Activated CD8-positive, alpha-beta memory T cell treated with anti-CD3 and anti-CD28 coated beads, Interleukin-2, amount 50 U/mL, for 4 hours (primary cell): ENCODE data around the gene LRRC8C.

Experiments used
- DNase-seq: peaks from one replicate; pipeline ENCODE4 v3.0.0-alpha.2; 2020

LRRC8C gene

DNA sequence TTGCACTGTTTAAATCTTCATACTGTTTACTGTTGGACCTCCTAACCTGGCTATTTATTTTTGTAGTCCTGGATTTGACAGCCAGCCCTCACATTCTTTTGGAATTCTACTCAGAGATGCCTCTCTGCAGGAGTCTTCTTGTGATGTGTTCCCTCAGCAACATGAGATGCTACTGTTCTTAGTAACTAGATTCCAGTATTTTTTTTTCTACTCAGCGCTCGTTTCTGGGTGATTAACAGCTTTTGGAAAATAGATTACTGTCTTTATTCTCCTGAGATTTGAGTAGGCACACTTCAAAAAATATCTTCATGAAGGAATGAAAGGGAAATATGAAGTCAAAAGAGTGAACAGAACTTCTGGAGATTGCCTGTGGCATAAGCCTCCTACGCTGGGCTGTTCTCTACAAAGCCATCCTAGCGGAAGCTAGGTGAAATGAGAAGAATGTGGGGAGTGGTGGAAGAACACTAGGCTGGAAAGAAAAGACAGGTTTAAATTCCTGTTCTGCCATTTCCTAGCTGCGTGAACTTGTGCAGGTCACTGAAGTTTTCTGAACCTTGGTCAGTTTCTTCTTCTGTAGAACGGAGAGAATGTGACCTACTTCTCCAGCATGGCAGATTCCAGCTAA, 75.9 kb downstream of the LRRC8C start:
- no peak for DNase-seq

DNA sequence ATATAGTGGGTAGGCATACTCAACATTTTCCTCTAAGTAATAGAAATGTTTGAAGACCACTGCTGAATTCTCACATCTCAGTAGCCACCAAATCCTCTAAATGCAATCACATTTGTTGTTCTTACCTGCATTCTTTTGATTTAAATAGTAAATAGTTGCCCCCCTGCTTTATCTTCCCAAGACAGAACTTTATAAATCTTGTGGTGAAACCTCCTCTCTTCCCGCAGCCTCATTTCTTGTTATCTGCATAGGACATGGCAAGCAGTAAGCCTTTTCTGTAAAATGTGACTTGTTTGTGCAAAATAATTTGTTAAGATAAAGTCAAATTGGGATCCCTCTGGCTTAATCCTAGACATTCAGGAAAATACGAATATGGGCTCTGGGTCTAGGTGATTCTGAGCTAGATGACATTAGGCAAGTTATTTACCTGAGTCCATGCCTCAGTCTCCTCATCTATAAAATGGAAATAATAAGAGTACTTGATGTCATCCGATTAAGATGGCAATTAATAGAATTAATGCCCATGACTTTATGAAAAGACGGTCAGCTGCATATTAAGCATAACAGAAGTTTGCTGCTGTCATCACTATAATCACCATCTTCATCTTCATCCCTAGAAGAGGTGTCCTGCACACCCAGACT, 77.7 kb downstream of the LRRC8C start:
- DNase-seq, result no peak

DNA sequence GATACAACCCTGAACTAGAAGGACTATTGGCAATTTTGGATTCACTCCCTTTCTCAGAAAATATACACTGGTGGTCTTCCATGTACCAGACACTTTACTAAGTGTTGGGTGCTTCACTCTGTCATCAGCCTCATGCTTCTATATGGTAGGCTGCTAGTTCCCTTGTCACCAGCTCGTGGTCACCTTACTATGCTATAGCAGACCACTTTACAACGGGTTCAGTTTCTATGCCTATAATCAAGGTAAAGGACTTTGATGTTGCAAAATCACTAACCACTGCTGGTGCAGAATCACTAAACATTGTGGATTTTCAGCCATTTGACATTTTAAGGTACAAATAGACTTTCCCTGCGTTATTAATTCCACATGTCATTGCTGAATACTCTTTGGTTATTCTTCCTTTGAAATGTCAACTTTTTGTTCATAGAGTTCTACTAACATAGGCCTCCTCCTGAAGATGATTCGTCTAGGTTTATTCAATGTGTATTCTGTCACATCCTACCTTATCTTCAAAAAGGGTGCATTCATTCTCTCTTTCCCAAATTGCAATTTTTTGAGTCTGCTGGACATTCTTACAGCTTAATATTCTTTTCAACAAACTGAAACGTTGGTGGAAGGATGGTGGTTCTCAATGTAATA, 78.3 kb downstream of the LRRC8C start:
- no peak for DNase-seq

DNA sequence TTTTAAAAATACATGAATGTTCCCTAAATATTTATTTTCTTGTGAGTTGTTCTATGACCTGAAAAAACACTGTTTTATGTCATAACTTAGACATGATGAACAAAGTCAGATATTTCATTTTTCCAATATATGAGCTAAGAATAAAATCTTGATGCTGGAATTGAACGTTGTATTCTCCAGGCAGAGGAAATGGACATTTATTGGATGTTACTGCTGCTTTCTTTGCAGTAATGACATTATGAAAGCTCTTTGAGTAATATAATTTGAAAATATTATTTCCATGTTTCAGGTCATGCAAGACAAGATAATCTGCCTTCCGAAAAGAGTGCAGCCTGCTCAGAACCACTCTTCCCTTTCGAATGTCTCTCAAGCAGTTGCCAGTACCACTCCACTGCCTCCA, 79.5 kb downstream of the LRRC8C start:
- no peak for DNase-seq

DNA sequence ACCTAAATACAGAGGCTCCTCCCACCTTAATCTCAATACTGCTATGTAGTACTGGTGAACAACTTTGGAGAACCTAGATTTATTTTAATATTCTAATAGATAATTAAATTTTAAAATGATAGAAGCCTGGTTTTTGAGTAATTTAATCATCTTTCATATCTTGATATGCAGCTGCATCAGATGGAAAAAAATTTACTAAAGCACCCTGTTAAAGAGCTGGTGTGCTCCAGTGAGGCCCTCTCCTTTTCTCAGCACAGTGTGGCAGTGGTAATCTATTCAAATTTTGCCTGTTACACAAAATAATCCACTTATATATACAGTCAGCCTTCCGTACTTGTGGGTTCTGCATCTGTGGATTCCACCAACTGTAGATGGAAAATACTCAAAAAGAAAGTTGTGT, 82.8 kb downstream of the LRRC8C start:
- DNase-seq, result no peak

DNA sequence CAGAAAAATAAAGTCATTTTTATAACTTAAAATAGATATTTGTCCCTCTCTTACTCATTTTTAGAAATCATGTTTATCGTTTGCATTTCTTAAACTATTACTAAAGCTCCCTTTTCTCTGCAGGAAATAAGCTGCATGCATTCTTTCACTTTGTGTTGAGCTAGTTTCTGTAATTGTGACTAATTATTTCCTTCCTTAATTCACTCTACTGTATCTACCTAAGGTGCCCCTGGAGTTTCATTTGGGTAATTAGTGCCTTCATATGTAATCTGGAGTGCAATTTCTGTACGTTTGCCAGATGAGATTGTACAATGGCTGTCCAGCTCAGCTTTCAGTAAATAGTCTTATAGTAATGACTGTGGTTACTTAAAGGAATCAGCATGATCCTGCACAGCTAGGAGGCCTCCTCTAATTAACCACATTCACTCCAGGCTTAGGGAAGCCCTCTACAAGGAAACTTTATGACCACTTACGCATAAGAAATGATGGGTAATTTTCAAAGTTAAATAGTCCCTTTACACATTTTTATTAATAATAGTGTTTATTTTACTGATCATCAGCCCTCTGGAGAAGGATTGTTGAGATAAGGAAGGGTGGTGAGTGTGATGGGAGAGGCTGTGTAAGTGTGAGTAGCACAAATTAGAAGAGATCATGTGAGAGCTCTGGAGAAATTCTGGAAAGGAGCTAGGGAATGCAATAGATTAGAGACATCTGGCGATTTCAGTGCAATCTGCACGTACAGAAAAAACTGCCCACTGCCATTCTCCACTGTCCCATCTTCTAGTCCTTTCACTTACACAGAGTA, 86.8 kb downstream of the LRRC8C start:
- DNase-seq, result no peak

DNA sequence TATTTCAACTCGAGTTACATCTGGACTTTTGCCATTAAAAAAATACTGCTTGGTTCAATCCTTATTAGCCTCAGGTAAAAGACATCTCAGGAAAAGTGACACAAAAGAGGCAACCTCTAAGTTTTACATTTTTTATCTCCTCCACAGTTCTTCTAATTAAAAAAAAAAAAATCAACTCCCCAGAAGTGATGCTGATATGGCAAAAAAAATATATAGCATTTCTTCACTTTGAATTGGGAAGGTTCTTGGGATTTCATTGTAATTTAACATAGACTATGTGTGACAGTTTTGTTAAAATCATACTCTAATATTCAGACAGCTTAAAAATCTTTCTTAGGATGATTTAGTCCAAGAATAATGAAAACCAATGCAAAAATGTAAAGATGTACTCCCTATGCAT, 87.9 kb downstream of the LRRC8C start:
- DNase-seq, result no peak

DNA sequence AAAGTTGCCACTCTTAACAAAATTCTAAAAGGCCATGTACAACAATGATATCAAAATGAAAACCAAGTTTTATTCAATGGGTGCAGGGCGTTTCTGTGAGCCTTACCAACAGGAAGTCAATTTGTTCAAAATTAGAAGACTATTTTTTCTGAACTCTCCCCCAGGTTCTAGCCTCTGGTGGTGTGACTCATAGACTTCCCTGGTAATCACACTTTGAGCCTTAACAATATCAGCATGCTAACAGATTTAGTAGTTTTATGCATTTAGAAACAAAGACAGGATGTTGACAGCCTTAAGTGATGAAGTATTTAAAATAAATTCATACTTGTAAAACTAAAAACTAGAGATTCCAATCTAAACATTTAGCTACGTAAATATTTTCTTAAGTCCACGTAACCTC, 88.4 kb downstream of the LRRC8C start:
- no peak for DNase-seq

DNA sequence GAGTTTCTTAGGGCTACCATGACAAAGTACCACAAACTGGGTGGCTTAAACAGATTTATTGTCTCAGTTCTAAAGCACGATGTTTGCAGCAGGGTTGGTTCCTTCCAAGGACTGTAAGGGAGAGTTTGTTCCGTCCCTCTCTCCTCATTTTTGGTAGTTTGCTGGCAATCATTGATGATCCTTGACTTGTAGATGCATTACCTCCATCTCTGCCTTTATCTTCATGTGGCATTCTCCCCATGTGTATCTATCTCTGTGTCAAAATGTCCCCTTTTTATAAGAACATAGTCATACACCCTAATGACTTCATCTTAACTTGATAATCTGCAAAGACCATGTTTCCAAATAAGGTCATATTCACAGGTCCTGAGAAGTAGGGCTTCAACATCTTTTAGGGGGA, 90.2 kb downstream of the LRRC8C start:
- DNase-seq, result no peak

DNA sequence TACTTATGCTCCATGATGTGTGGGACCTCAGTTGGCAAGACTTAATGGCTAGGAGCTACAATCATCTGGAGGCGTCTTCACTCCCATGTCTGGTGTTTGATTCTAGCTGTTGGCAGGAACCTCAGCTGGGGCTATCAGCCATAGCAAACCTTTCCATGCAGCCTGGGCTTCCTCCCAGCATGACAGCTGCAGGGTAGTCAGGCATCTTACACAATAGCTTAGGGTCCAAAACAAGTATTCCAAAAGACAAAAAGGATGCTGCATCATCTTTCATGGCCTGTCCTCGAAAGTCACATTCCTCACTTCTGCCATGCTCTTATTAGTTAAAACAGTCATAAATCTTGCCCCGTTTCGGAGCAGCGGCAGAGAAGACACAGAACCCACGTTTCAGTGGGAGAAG, 90.9 kb downstream of the LRRC8C start:
- DNase-seq, result no peak

DNA sequence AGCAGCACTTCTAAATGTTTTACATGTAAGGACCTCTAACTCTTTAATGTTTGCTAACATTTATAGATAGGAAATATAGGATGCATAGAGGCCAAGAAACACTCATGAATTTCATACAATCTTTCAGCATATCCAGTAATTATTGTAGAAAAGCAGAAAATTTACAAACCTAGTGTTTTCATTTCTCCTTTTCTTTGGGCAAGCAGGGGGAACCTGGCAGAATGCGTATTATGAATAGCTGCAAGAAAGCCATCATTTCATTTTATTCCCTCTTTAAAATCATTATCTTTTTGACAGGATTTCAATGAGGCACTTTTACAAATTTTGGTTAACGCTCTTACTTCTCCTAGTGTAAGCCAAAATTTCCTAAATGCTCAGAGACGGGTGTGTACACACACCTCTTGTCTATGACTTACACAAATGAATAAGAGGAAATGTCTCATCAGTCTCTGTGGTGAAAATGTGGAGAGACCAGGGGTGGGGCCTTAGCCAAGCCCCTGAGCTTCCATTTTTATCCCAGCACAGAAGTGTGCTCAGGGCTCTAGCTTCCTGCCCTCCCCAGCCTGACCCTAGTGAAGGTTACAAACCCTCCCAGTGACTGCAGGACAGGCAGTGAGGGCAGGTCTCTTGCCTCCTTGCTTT, 91.6 kb downstream of the LRRC8C start:
- peak; percentile 51 for DNase-seq

DNA sequence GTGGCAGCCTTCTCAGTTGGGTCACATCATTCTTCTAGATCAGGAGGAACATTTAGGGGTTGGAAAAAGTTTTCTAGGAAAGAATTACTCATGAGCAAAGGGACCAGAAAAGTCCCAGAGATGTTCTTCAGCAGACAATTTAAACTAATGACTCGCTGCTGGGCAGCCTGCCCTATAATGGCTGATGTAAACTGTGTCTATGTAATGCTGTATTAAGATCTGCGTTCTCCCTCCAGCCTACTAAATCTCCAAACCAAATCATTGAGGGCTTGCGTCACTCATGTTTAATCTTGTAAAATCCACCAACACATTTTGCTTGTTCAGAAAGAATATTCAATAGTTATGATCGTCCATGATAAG, 92.1 kb downstream of the LRRC8C start:
- peak; percentile 39 for DNase-seq

DNA sequence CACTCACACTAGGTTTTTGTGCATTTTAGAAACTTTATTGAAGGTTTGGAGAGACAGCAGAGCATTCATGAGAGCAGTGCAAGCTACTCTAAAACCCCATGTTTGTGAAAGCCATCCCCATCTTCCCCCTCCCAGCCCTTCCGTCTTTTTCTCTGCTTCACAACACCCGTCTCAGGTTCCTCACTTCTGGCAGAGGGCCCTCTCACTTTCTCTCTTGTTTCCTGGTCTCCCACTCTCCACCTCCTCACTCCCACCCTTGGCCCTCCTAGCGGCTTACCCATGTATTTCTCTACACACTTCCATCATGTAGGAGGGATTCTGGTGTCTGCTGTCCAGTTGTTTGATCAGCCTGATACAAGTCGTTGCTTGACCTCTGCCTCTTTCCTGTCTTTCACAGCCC, 92.7 kb downstream of the LRRC8C start:
- no peak for DNase-seq

DNA sequence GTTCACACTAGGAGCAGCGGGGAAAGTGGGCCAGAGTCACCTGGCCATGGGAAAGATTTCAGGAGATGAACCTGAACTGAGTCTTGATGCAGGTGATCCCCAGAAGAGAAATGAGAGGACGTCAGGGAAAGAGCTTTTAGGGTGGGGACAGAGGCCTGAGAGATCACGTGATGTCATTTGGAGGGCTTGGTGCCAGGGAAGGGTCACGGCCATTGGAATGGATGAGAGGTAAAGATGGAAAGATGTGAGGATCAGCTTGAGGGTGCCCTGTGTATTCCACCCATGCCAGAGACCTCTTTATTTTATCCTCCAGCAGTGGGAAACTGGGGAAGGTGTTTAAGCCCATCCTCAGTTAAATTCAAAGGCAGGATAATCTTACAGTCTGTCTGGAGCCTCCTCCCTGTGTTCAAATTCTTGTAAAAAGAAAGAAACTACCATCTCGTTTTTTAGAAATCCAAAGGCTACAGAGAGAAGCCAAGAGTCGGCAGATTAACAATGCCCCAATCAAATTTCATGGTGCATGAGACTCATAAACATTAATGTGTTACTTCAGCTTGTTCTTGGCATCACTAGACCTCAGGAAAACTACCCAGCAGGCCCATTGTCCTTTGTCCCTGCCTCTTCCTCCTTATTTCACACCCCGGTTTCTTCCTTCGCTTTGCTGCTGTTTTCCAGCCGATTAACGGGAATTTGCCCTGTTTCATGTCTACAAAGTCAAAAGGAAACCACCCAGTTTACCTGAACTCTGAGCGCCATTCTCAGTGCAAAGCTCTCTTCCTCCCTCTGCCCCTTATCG, 94.8 kb downstream of the LRRC8C start:
- no peak for DNase-seq

DNA sequence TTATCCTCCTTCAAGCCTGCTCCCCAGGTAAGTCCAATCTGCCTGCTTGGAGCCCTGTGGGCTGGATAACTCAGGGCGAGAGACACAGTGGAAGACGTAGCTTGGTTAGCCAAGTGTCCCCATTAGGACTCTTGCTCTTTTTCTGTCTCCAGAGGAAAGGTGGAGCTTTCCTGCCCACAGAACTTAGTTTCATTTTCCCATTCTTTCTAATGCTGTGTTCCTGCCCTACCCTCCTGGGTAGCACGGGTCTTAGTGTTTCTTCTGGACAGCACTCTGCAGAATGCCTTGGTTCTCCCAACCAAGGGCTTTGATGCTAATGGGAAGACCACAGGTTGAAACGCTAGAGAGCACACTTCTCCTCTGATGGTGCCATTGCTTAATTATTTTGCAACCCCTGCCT, 95.5 kb downstream of the LRRC8C start:
- no peak for DNase-seq

DNA sequence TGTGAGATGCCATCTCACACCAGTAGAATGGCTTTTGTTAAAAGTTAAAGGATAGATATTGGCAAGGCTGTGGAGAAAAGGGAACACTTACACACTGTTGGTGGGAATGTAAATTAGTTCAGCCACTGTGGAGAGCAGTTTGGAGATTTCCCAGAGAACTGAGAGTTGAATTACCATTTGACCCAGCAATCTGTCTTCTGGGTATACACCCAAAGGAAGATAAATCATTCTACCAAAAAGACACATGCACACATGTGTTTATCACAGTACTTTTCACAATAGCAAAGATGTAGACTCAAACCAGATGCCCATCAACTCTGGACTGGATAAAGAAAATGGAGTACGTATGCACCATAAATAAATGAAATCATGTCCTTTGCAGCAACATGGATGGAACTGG, 99.3 kb downstream of the LRRC8C start:
- DNase-seq, result no peak

DNA sequence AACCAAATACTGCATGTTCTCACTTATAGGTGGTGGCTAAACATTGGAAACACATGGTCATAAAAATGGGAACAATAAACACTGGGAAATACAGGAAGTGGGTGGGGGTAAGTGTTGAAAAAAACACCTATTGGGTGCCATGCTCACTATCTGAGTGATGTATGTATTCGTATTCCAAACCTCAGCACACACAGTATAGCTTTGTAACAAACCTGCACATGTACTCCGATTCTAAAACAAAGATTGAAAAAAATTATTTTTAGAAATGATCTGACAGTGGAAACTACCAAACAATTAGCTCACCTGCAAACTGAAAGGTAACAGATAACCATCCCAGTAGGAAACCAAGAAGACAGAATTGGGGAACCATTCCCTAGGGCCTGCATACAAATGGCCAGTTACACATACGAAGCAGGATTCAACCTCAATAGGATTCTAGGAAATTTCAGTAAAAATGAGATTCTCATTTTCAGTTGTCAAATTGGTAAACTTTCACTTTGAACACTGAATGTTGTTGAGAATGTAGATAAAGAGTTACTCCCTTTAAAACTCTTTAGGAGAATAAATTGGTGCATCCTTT, 99.8 kb downstream of the LRRC8C start:
- no peak for DNase-seq

DNA sequence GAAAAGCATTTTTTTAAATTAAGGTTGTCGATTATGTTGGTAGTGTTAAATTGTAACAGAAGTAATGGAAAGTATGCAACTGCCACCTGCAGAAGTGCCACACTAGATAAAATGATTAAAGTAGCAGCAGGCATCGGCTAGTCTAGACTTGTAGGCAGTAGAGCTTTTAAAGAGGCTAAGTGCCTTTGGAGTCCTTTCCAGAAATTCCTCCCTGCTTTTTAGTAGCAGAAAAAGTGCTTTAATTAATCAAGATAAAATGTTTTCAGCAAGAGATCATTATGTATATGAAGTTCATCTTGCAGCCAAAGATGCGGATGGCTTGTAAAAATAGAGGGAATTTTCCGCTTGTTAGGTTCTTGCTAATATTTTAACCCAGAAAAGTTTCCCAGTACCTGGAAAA, 100.8 kb downstream of the LRRC8C start:
- no peak for DNase-seq

DNA sequence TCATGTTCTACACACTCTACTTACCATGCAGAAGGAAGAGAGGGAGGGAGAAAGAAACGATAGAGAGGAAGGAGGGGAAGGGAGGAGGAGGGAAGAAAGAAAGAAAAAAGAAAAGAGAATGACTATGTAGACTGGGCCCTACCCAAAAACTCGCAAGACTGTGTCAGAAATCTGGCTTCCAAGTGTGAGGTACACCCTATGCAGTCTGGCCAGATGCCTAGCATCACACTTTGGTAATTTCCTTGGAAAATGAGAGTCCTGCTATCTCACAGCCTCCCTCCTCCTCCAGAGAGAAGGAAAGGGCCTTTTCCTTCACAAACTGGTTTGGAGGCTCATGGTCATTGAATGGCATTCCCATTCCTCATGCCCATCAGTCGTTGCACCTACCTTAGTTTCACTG, 101.5 kb downstream of the LRRC8C start:
- no peak for DNase-seq

DNA sequence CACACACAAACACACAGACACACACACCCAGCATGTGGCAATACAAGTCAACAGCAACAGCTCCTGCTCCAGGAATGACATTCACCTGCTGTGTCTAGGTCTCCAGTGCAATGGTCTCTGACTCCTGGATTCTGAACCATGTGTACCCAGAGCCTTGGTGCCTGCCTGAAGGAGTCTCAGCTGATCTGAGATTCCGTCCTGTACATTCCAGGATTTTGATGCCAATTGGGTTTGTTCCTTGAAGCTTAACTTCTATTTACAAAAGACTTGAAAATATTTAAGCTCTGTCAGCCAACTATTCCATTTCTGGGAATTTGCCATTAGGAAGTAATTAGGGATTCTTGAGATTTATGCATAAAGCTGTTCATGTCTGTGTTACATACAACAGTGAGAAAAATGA, 102.6 kb downstream of the LRRC8C start:
- no peak for DNase-seq

DNA sequence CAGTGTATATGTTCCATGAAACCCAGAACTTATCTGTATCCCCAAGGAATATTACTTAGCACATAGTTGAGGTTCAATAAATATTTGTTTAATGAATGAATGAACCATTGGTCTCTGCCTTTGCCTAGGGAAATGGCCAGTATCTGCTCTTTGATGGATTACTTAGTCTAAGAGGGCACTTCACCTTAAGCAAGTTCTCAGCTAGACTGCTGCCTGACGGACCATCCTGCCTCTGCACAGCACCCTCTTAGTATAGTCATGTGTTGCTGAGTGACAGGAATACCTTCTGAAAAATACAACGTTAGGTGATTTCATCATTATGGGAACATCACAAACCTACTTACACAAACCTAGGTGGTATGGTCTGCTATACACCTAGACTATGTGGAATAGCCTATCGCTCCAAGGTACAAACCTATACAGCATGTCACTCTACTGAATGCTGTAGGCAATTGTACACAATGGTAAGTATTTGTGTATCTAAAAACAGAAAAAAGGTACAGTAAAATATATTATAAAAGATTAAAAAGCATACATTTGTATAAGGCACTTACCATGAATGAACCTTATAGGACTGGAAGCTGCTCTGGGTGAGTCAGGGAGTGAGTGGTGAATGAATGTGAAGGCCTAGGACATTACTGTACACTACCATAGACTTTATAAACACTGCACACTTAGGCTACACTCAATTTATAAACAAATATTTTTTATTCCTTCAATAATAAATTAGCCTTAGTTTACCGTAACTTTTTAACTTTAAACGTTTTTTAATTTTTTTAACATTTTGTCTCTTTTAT, 104.2 kb downstream of the LRRC8C start:
- DNase-seq, result no peak
